GM19467 (cell line): Measurements from ENCODE around the gene SLC36A3.
"Not testable (repeated sequence)": the region's sequence is repeated elsewhere in the genome, so short reads cannot be mapped to it uniquely, and the experiment has no call there.

Experiments
- ATAC-seq: cut with Tn5 transposase; IDR thresholded peaks from one replicate; pipeline ENCODE4 v1.9.1; 2021; ENCODE audit warnings: mild to moderate bottlenecking, moderate library complexity; ENCODE audit not compliant: unreplicated experiment

Gene SLC36A3

DNA sequence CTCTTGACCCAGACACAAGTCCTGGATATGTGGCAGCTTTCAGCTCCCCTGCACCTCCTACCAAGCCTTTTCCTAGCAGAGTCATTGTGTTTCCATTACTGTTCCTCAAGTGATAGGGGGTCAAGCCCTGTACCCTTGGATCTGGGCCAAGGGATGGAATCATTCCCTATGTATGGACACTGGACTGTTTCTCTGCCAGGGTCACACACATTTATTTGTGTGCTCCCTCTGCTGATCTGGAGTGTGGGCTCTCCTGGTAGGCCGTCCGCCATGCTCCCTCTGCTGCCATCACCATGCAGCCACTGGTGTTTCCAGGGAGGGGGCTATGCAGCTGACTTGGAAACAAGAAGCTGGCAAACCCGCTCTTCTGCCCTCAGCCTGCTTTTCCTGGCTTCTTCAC, 41.0 kb downstream of the SLC36A3 start:
- no peak for ATAC-seq

DNA sequence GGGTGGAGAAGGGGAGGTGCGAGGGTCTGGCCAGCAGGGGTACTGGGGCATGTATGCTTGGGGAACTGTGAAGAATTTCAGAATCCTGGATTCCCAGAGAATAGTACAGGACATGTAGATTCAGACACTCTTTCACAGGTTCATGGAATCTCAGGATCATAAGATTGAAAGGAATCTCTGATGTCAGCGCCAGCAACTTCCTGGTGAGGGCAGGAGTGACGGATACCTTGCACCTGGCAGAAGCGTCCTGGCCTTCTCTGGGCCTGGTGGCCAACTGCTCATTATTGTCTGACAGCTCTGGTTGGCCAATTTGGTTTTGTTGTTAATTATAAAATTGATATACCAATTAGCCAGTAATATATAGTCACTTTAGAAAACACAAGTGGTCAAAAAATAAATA, 43.6 kb downstream of the SLC36A3 start:
- no peak for ATAC-seq

DNA sequence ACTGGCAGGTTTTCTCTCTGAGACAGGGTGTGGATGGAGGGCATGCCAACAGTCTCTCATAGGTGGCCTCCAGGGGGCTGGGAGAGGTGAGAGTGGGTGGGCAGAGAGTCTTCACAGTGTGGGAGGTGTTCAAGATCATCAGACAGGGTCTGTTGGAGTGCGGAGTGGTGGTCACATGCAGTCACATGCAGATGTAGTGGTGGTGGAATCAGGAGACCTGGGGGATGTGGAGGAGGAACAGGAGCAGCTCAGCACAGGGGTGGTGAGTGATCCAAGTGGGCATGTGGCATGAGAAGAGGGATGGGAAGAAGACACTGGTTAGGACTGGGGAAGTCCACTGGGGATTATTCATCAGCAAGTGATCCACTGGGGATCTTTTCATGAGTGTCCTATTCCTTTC, 44.8 kb downstream of the SLC36A3 start:
- ATAC-seq: no peak

DNA sequence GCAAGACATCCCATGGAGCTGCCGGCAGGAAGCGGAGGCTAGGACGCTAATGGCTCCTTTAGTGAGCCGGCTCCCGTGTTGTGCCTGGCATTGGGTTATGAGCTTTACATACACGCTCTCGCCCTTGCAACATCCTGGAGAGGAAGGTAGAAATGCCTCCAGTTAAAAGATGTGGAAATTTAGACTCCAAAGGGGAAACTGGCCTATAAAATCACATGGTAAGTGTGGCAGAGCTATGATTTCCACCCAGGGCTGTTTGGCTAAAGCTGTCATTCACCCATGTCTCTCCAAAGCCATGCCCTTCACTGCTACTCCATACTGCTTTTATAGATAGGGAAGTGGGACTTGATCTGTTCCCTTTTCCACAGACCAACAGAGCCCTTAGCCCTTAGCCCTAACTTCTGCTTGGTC, 45.4 kb downstream of the SLC36A3 start:
- ATAC-seq: no peak

DNA sequence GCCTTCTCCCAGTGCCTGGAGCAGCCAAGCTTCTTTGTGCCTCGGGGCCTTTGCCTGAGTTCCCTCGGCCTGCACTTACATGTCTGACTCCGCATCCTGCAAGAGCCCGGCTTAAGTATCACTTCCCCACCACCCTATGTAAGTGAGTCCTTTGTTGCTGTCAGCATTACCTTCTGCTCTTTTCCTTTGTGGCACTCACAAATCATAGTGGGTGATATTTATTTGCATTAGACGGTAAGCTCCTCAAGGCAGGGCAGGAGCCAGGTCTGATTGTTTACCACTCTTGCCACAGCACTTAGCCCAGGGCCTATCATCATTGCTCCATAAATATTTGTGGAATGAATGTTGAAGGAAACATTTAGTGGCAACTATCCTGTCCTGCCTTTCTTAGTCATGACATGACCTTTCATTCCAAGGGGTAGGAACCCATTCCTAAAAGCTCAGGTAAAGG, 45.8 kb downstream of the SLC36A3 start:
- ATAC-seq: no peak

DNA sequence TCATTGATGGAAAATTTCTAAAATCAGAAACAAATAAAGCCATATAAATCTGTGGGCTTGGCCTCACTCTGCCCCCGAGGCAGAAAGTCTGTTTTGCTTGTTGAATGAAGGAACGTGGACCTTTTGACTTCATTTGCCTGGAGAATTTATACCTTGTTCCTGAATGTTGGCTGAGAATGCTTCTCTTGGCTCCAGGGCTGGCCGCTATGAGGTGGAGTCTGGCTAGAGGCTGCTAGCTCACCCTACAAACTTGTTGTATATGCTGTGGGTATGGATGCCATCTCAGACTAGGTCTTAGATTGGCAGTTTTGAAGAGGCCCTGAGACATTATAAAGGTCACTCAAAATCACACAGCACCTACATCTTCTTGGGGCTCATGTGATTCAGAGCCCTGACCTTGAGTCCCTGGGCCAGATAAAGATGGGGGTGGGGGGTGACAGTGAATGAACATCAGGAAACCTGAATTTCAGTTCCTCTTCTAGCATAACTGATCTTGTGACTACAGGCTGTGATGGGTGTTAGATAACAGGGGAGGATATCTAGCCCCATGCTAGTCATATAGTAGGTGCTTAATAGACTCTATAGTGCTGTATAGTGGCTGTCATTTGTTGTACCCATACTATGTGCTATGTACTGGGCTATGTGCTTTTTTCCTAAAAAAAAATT, 47.8 kb downstream of the SLC36A3 start:
- ATAC-seq: peak; percentile 34

DNA sequence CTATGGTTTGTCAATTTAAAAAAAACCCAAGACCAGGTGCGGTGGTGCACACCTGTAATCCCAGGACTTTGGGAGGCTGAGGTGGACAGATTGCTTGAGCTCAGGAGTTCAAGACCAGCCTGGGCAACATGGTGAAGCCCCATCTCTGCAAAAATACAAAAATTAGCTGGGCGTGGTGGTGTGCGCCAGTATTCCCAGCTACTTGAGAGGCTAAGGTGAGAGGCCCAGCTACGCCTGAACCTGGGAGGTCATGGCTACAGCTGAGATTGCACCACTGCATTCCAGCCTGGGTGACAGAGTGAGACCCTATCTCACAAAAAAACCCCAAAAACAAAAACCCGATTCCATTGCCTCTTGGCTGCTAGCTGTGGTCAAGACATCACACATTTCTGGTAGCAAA, 48.6 kb downstream of the SLC36A3 start:
- ATAC-seq: not testable (repeated sequence)

DNA sequence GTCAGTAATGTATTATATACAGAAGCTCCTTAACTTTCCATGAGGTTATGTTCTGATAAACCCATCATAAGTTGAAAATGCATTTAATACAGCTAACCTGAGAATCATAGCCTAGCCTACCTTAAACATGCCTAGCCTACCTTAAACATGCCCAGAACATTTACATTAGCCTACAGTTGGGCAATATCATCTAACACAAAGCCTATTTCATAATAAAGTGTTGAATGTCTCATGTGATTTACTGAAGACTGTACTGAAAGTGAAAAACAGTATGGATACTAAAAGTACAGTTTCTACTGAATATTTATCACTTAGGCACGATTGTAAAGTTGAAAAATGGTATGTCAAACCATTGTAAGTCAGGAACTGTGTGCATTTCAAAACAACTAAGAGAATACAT, 49.0 kb downstream of the SLC36A3 start:
- ATAC-seq: no peak

DNA sequence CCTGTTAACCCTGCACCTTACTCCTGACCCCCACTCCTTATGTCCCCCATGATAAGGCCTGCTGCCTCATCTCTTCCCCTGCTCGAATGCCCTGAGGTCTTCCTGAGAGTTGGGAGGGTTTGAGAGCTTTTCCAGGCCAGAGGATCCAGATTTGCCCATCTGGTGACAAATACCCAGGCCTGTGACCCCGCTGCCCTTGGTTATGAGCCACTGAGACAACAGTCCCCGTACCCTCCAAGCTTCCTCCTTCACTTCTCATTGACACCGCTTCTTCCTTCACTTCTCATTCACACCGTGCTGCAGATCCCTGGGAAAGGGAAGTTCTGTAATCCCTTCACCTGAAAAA, 50.0 kb downstream of the SLC36A3 start:
- no peak for ATAC-seq

DNA sequence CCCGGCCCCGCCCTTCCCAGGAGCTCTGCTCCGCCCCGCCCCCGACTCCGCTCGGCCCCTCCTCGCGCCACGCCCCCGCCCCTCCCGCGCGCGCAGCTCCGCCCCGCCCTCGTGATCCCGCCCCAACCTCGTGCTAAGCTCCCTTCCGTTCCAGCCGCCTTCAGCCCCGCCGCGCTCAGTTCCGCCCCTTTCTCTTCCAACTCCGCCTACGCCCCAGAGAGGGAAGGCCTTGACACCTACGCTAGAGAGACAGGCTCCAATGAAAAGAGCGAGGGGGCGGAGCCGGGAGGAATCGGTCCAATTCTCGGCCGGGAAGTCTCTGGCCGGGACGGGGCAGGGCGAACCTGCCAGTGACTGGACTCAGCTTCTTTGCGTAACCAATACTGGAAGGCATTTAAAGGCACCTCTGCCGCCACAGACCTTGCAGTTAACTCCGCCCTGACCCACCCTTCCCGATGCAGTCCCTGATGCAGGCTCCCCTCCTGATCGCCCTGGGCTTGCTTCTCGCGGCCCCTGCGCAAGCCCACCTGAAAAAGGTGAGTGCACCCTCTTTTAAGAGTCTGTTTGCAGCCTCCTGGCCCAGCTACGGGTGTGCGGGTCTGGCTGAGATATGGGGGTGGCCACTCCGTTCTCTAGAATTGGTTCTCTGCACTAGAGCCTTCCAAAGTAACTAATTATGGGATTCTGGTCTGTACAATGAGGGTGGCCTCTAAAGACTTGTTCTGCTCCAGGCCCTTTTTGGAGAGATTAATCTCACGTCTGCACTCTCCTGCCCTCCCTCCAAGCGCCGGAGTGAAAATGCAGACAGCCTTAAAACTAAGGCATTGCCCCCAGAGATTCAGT, 50.6 kb downstream of the SLC36A3 start, which contains the start of gene GM2A:
Gene GM2A (plus strand): TSS at position 424 of the 843 bp plus-strand sequence. CDS start 32 bp downstream, at position 456.
- ATAC-seq: peak; percentile 79

DNA sequence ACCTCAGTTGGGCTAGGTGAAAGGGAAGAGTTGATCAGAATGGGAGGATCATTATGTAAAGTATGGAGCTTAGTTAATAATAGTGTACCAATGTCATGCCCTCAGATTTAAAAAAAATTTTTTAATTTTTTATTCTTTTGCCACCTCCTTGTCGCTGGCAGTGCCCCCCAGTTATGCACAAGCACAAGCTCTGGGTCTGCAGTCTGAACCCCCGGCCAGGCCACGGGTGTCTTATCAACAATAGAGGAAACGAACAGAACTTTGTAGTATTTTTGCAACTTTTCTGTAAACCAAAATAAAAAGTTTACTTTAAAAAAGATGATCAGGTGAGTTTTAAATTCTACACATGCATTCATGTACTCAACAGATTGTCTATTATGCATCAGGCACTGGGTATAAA, 51.9 kb downstream of the SLC36A3 start:
- no peak for ATAC-seq

DNA sequence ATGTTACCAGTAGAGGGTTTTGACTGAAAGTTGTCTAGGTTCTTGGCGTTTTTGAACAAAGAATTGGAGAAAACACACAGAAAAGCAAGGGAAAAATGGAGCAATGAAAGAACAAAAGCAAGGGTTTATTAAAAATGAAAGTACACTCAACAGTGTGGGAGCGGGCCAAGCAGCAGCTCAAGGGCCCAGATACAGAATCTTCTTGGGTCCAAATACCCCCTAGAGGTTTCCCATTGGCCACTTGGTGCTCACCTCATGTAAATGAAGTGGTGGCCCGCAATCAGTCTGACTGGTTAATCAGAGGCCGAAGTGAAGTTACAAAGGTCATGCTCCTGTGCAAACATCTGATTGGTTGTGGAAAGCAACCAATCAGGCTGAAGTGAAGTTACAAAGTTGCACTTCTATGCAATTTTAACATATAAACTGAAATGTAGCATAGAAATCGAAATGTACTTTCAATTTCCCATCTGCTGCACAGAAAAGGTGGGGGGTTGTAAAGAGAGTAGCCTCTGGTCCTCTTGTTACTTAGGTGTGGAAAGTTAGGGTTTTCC, 52.5 kb downstream of the SLC36A3 start:
- ATAC-seq: no peak

DNA sequence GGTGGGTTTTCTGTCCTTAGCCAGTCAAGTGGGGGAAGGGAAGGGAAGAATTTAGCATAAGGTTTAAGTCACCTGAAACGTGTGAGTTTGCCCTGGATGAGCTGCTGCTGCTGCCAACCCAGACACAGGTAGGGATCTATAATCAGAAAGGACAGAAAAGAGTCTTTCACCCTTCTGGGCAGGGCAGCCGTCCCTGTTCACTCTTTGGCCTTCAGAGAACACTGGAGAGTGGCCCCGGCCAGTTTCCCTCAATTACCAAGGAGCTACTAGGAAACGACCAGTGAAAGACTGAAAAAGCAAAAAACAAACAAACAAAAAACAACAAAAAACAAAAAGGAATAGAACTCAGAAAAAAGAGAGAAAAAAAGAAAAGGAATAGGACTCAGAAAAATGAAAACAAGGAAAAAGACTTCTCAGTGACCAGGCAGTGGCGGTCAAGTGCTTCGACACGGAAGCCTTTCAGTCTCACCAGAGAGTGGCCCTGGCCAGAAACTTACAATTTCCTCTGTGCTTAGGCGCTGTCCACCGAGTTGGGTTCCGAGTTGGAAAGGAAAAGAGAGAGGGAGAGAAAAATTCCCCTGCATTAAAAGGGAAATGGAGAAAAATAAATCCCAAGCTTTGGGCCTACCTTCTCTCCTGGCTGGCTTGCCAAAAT, 53.1 kb downstream of the SLC36A3 start:
- ATAC-seq: no peak

DNA sequence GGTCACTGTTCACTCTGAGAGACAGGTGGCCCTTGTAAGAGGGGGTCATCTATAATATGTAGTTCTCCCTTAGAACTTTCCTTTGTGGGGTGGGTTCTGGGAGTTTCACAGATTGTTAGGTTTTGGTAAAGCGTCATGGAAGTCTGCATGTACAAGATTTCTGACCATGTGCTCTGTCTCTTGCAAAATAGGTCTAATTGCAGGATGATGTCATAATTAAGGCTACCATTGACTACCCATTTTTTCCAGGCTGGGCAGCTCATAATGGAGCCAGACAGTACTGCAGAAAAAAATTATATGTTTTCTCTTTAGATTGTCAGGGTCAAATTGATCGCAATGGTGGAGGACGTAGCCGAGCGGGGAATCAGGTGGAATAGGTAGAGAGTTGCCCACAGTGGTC, 54.3 kb downstream of the SLC36A3 start:
- ATAC-seq: no peak

DNA sequence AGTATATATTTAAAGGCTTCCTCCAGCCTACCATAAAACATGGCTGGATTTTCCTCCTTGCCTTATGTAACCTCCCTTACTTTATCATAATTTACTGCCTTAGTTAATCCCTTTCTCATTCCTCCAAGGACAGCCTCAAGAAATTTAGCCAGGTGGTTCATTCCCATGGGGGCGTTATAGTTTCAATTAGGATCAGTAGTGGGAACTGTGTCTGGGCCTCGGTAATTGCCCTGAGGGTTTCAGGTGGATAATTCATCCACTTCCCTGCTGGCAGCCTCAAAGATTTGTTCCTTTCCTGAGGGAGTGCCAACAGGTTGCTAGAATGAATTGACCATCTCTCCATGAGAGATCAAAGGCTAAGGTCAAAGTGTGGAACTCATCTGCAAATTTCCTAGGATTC, 54.9 kb downstream of the SLC36A3 start:
- ATAC-seq: no peak

DNA sequence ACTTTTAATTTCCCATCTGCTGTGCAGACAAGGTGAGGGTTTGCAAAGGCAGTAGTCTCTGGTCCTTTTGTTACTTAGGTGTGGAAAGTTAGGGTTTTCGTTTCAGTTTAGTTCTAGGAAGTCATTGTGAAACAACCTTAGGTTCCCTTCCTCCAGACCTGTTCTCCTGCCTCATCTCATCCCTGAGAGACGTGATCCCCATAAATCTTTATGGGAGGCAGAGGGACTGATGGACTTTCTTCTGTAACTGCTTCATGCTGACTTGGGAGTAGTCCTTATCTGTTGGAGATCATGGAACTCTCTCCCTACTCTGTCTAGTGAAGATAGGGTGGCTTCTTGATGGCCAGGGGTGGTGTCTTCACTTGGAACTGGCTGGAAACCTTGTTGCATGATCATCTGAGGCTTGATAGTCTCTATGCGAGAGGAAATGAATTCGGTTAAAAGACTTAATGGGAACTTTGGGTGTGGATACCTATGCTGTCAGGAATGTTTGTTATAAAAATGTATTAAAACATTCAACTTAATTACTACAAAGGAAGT, 57.8 kb downstream of the SLC36A3 start:
- ATAC-seq: no peak

DNA sequence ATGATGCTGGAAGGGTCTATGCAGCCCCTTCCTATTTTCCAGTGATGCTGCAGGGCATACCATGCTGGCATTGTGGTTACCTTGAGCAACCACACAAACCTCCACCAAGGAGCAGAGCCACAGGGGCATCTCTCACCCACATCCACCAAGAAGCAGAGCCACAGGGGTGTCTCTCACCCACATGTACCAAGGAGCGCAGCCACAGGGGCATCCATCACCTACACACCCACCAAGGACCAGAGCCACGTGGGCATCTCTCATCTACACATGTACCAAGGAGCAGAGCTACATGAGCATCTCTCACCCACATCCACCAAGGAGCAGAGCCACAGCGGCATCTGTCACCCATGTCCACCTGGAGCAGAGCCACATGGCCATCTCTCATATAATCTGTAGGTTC, 59.4 kb downstream of the SLC36A3 start:
- no peak for ATAC-seq

DNA sequence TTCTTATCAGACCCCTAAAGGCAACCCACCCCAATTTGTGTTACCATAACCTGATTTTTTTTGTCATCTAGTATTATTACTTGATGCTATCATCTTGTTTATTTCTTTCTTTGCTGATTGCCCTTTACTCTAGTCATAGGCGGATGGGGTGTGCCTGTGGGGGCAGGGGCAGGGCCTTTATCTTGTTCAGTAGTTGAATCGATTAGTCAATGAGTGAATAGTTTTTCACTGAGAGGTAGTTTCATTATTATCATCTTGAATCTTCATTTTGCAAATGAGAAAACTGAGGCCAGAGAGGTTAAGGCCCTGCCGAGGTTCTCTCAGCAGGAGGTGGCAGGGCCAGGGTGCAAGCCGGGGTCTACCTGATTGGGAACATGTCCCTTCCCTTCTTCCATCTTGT, 60.0 kb downstream of the SLC36A3 start:
- no peak for ATAC-seq

DNA sequence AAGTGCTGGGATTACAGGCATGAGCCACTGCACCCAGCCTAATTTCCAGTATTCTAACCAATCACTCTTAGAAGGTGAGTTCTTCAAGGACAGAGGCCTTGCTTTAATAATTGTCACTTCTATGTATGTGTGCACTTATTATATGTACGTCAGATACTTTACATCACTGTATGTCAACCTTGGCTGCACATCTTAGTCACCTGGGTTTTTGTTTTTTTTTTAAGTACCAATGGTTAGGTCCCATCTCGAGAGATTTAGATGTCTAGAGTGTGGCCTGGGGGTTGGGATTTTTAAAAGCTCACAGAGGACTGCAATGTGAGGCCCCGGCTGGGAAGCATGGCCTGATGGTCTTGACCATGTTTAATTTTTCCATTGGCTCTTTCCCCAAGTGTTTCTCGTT, 60.4 kb downstream of the SLC36A3 start:
- no peak for ATAC-seq

DNA sequence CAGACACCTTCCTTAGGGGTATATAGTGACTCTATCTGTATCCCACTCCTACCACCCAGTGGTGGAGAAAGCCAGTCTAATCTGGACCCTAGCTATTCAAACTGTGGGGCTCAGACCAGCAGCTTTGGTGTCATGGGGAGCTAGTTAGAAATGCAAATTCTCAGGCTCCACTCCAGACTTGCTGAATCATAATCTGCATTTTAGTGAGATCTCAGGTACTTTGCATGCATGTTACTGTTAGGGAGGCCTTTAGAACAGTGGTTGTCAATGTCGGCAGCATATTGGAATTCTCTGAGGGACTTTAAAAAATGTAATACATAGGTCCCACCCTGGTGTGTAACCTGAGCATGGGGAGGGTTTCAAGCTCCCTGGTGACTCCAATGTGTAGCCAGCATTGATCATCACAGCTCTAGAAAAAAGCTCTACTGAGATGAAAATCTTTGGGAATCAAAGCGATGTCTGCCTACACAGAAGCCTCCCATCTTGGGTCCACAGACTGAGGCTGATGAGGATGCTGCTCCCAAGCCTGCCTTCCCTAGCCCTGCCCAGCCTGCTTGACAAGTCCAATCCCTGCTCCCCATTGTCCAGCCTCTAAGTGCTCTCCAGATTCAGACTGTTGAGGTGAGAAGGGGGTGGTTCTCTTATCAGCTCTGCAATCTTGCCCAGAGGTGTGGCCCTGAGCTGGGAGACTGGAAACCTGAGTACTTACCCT, 62.5 kb downstream of the SLC36A3 start:
- no peak for ATAC-seq
